Fibroblast of the aortic adventitia (primary cell): ENCODE results near the gene ATAD2B. TPM values are rescaled to one million over a fixed set of nuclear protein-coding genes. Genes with fewer than 3 reads are reported as not detected.
A peak's percentile ranks its signal among the peaks of the same experiment; 100 is the strongest.

Experiments used
- DNase-seq: peaks from one replicate; pipeline ENCODE4 v3.0.0-alpha.2; 2010; ENCODE audit warnings: low read depth
- H3K4me3 ChIP-seq: 2 replicates; pipeline ENCODE4 v1.5.1; 2011; ENCODE audit warnings: low read depth, mild to moderate bottlenecking, control low read depth, low read length, moderate library complexity
- total RNA-seq: library from RNA; depleted of rRNA; stranded (reverse); fragments of >200 nt; gene quantifications from 2 replicates; pipeline ENCODE4 v1.2.3, GENCODE V29; 2012; ENCODE audit warnings: low replicate concordance
- TF ChIP-seq, protein P1 (sequence below): IDR thresholded peaks from 2 replicates; pipeline ENCODE4 v1.5.1; 2011; ENCODE audit warnings: mild to moderate bottlenecking, low read length, control low read depth, inconsistent platforms; ENCODE audit not compliant: insufficient read depth

ATAD2B gene
- total RNA-seq, 1 donor = 10.6 TPM

DNA sequence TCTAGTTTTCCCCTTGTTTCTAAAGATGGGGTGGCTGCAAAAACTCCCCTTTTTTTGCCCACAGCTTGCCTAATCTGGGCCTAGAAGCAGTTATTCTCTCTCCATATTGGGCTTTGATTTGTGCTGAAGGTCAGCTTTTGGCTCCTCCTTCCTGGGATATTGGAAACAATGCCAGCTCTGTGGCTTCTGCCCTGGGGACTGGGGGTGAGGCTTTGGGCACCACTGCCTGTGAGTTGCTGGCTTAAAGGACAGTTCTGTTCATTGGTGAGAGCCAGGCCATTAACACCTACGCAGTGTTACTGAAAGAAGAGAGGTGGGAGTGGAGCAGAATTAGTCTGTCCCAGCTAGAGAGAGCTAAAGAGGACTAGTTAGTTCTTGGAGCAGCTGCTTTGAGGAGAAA lies 17.6 kb upstream of the ATAD2B start:
- TF ChIP-seq, protein P1, sequence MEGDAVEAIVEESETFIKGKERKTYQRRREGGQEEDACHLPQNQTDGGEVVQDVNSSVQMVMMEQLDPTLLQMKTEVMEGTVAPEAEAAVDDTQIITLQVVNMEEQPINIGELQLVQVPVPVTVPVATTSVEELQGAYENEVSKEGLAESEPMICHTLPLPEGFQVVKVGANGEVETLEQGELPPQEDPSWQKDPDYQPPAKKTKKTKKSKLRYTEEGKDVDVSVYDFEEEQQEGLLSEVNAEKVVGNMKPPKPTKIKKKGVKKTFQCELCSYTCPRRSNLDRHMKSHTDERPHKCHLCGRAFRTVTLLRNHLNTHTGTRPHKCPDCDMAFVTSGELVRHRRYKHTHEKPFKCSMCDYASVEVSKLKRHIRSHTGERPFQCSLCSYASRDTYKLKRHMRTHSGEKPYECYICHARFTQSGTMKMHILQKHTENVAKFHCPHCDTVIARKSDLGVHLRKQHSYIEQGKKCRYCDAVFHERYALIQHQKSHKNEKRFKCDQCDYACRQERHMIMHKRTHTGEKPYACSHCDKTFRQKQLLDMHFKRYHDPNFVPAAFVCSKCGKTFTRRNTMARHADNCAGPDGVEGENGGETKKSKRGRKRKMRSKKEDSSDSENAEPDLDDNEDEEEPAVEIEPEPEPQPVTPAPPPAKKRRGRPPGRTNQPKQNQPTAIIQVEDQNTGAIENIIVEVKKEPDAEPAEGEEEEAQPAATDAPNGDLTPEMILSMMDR = no peak
- no peak overlapping the region for H3K4me3 ChIP-seq
- no peak for DNase-seq

GRCh38 chr2:23943666-23944065 lies 16.7 kb upstream of the ATAD2B start:
- no peak overlapping the region for H3K4me3 ChIP-seq
- TF ChIP-seq, protein P1 = no peak
- DNase-seq = no peak

DNA sequence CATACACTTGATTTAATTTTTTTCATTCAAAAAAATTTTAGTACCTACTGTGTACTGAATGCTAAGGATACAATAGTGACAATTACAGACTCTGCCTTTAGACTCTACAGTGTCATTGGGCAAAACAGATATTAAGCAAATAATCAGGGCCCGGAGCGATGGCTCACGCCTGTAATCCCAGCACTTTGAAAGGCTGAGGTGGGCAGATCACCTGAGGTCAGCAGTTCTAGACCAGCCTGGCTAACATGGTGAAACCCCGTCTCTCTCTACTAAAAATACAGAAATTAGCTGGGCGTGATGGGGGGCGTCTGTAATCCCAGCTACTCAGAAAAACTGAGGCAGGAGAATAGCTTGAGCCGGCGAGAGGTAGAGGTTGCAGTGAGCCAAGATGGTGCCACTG lies 14.7 kb upstream of the ATAD2B start:
- TF ChIP-seq, protein P1 = no peak
- H3K4me3 ChIP-seq = peak overlapping the region; percentile 88
- DNase-seq = no peak

GRCh38 chr2:23940718-23941620 lies 14.0 kb upstream of the ATAD2B start:
- TF ChIP-seq, protein P1 = no peak
- peak; percentile 68 for DNase-seq
- peak overlapping the region; percentile 88 for H3K4me3 ChIP-seq

DNA sequence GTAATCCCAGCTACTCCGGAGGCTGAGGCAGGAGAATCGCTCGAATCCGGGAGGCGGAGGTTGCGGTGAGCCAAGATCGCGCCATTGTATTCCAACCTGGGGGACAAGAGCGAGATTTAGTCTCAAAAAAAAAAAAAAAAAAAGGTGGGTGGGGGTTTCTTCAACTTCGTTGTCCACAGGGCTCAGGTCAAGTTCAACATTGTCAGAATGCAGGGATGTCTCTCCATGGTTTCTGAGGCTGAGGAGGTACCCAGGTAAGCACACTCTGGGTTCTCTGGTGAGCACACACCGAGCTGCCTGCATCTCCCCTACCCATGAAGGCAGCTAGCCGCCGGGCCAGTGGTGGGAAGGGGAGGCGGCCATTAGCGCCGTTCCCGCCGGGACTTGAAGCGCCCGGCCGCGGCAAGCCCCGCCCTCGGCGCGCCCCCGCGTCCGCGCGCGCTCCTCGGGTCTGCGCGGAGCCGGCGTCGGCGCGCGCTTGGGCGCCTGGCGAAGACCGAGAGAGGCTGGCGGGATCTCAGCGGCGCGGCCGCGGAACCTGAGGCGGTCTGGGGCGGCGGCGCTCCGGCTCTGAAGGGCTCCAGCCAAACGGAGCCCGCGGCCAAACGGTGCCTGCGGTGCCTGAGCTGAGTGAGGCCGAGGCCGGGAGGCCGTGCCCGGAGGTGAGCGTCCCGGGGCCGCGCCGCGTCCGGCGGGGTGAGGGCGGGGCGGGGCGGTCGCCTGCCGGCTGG lies 13.2 kb upstream of the ATAD2B start, which contains the start of gene UBXN2A:
Gene UBXN2A, plus strand, starts transcription at position 477 of the 731 bp plus-strand sequence. CDS start 17,852 bp downstream, outside the sequence.
- TF ChIP-seq, protein P1 = no peak
- peak within 1 kb of the TSS; percentile 88 for H3K4me3 ChIP-seq
- peak; percentile 70 for DNase-seq

GRCh38 chr2:23934259-23934658 lies 7.3 kb upstream of the ATAD2B start:
- DNase-seq = no peak
- H3K4me3 ChIP-seq = no peak overlapping the region
- TF ChIP-seq, protein P1 = no peak
